Measurements from ENCODE around the gene ZNF669.

Gene ZNF669

DNA sequence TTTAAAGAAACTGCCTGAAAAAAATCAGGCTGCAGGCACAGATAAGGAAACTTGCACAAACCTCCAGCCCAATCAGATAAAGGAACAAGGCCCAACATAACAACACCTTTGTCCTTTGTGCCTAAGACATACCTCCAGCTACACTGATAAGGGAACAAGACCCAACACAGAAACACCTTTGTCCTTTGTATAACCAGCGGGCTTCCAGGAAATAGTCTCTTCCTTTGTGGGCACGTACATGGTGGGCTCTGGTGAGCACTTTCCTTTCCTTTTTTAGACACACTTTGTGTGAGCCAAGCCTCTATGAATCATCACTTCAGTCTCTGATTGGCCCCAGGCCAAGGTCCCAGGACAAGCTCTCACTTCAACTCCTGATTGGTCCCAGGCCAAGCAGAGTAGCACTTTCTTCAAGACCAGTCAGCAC is 49.2 kb downstream of the ZNF669 start:
- no peak for DNase-seq
